Inferior parietal cortex (tissue), 1 donor: ENCODE measurements around the gene ABCC12.

Experiments
- DNase-seq: peaks from one replicate; pipeline ENCODE4 v3.0.0-alpha.2; 2016; ENCODE audit errors: extremely low spot score

The ABCC12 gene

DNA sequence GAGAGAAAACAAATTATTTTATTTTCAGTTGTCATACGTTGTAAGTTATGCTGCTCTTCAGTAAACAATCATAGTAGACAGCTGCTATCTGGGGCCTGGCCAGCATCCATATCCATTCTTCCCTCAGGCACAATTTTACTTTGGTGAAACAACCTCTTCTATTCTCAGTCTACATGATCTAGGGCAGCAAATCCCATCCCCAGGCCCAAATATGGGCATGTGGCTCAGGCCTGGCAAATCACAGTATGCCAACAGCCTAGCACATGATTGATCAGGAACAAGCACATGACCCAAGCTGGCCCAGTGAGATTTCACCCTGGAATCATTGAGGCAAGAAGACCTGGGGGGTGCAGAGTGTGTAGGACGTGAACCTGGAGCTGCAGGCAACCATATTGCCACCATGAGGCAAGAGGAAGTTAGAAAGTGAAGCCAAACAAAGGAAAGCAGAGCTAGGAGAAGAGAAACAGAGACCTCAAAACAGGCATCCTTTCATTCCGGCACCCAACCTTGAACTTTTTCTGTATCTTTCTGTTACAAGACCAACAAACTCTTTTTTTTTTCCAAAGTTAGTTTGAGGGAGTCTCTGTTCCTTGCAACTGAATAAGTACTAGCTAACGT is 10.3 kb upstream of the ABCC12 start:
- DNase-seq = no peak

DNA sequence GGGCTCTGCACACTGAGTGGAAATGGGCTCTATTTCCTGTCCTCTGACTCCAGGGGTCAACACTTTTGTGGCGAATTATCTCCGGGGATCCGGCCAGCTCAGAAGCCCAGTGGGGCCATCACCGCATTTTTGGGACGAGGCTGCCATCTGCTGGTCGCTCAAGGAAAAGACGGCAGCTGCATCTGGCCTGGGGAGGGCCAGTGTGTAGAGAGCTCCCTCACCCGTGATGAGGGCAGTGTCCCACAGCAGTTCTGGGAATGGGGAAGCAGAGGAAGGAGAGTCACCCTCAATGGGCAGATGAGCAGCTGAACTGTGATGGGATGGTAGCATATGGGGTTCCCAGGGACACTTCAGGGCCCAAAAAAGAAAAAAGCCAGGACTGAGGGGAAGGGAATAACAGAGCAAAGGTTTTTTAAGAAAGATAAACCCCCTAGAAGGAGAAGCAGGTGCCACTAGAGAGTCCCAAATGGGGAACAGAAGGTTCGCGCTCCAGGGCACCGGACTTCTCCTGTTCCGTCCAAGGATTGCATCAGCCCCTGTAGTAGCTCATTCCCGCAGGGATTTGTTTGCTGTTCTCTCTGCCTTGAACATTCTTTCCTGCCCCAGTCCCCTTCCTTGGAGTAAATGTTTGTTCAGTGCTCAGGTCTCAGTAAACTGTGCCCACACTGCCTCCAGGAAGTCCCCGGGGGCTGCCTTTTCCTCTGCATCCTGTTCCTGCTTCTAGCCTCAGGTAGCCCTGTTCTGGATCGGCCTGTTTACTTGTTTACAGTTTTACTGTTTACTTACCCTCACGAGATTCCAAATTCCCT is 9.3 kb upstream of the ABCC12 start:
- peak; percentile 82 for DNase-seq

DNA sequence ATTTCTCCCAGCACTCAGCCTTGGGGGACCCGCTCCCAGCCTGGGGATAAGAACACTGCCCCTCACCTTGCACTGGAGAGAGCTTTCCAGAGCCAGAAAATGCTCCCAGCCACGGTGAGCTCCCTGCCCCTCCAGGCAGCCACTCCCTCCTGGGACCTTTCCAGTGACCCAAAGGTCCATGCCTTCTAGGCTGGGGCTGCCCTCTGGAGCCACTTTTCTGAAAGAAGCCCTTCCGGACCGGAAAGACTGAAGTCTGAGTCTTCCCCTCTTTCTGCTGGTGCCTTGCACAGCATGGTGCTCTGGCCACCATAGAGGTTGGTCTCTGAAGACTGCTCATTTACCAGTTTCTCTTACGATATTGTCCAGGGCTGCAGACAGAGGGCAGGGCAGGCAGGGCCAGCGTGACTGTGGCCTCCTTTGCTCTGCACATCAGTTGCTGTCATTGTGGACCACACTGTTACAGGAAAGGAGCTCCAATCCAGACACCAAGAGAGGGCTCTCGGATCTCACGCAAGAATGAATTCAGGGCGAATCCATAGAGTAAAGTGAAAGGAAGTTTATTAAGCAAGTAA is 7.1 kb upstream of the ABCC12 start:
- no peak for DNase-seq

DNA sequence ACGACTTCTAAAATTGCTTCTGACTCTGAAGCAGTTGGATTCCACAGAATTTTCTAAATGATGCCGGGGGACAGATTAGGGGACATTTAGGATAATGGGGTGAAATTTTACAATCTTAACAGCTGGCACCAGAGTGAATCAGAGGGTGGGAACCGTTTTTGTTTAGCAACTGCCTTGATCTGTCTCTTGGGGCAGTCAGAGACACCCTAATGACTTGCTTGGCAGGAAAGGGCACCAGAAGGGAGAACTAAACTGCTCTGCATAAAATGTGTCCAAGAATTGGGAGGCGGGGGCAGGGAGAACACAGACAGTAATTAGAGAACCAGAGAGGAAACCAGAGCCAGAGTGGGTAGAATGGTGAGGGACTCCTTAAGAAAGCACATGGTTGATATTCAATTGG is 6.1 kb upstream of the ABCC12 start:
- no peak for DNase-seq

DNA sequence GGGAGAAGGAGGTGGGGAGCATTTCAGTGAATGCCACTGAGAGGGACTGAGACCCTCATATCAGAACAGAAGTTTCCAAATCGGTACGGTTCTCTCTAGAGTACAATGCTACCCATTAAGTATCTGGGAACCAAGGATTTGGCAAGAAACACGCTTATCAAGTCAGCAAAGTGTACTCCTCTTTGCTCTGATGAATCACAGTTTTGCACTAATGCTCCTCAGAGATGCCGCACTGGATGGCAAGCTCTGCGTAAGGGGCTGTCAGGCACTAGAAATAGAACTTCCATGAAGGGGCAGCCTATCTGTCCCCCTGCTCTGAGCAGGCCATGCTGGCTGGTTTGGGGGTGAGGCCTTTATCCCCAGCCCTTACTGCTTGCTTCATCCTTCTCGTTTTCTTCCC is 4.8 kb upstream of the ABCC12 start:
- DNase-seq = no peak

DNA sequence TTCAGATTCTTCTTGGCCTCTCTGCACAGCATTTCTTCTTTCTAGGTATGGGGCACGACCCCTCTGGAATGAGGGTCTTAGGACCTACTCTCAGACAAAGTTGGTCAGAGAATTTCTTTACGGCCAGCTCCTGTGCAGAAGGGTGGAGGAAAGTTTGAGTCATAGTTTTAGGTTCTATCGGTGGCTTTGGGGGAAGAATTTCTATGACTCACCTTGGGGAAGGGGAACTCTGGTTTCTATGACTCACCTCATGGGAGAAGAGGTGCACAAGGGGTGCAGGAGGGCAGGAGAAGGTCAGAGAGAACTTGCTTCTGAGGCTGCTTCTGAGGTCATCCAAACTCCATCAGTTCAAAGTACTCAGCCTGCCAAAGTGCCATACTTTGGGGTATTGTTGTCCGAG is 2.5 kb upstream of the ABCC12 start:
- no peak for DNase-seq

DNA sequence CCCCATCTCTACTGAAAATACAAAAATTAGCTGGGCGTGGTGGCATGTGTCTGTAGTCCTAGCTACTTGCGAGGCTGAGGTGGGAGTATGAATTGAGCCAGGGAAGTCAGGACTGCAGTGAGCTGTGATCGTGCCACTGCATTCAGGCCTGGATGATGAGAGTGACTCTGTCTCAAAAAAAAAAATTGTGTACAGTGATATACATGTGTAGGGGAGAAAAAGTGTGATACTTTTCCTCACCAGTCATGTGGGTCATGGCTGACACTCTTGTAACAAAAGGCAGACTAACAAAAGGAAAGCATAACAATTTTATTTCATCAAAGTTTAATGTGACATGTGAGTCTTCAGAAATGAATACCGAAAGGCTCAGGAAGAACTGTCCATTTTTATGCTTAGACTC is 2.0 kb upstream of the ABCC12 start:
- no peak for DNase-seq

DNA sequence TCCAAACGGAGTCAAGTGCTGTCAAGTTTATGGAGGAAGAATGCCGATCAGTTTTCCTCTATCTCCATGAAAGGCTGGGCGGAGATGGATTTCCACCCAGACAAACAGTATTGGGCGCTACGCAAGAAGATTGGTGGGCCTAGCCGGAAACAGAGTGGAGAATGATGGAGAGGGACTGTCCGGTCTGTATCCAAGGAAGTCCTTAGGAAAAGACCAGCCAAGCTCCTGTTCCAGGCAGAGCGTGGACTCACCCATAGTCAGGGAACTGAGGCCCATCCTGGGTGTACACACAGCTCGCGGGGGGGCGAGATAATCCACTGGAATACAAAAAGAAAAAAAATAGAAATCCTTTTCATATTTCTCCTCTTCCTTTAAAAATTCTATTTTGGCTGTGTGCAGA is 1.5 kb upstream of the ABCC12 start:
- no peak for DNase-seq

DNA sequence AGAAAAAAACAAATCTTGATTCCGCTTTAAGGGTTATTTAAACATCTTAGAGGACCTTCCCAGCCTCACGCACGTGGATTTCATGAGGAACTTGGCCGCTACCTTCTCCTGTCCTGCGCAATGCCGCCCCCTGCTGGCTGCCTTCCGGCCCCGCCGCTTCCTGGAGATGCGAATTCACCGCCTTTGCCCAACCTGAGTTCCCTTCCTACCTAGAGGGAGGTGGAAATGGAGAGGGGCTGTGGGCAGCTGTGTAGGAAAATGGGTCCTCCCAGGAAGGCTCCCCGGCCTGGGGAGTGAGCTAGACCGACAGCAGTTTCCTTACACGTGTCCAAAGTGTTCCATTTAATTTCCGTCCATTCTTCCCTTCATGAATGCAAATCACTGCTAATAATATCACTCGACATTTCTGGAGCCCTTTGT is 1.0 kb upstream of the ABCC12 start:
- peak; percentile 86 for DNase-seq

DNA sequence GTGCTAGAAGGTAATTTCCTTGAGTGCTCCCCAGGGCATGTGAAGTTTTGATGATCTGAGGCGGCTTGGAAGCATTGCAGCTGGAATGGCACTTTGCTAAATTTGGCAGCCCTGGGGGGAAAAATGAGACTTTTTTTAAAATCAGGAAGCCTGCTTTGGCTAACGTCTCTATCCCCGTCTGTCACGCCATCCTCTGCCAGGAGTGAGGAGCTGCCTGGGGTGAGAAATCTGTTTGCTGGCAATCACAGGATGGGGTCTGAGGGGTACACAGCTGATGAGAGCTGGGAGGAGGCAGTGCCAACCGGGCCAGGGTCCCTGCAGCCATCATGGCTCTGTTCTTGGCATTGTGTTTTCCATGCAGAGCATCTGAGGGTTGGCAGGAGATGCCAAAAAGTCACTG is 2.0 kb downstream of the ABCC12 start:
- no peak for DNase-seq

DNA sequence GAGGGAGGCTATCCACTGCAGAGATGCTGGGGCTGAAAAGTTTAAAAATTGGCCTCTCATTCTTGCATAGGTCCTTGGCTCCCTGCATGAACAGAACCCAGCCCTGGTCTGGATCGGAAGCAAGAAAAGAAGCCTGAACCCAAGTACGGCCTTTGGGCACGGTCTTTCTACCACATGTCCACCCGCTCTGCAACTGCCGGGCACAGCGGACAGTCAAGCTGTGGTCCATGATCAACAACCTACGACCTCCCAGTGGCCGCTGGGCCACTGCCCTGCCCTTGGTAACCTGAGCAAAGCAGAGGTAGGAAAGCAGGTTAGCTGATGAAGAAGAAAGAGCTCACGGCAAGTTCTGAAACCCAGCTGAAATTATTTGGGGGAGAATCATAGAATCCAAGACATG is 3.6 kb downstream of the ABCC12 start:
- no peak for DNase-seq

DNA sequence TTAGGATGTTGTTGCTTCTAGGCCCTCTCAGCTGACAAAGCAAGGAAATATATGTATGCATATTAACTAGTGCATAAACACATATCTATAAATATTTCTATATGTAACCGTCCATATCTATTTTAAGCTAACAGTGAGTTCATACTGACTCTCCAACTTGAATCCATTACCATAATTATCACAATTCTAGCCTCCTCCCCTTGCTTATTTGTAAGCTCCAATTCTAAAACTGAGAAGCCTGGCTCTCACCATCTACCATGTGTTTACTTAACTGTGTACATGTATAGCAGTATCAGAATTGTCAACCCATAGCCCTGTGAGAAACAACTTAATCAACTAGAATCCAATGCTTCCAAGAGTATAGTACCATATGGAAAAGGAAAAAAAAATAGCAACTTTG is 5.1 kb downstream of the ABCC12 start:
- no peak for DNase-seq

DNA sequence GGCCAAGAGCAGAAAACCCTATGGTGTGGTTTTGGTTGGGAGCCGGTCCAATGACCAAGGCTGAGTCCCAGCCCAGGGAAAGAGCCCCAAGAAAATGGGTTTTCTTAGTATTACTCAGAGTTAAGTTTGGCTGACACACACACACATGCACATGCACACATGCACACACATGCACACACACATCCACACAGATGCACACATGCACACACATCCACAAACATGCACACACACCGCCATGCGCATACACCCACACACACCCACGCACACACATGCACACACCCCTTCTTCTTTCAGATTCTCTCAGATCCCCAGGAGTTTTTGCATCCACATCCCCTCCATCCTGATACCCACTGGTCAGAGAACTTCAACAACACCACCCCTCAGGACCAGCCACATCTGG is 9.1 kb downstream of the ABCC12 start:
- no peak for DNase-seq

DNA sequence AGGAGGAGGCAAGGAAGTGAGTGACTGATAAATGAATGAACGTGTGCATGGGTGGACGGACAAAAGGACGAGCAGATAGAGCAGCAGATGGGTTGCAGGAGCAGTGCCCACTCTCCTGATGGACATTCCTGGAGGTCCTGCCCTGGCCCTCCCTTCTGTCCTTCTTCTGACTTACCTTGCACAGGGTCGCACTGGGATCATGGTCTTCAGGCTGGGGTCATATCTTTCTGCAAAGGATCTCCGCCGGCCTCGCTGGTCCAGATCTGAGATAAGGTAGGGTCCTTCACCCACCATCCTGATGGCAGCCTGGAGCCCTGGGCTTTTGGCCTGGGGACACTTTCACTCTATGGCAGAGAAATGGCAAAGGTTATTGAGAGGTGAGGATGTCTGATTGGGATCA is 9.7 kb downstream of the ABCC12 start:
- DNase-seq = no peak

DNA sequence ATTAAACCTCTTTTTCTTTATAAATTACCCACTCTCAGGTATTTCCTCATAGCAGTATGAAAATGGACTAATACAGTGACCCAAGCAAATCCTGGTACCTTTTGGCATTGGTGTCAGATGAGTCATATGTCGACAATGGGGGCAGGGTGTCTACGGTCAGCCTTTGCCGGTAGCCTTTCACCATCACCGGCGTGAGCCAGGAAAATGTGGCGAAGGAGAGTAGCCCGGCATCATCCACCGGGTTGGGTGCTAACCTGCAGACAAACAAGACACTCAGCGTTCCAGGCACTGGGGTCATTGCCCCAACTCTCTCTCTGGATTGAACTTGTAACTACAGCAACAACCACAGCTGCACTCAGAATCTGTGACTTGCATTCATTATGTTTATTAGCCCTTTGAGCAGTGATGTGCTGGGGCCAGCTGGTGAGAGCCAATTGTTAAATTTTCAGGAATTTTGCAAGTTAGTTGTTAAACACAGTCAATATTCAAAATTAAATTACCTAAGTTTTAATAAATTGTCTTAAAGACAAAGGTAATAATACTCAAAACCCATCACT is 11.9 kb downstream of the ABCC12 start:
- no peak for DNase-seq

DNA sequence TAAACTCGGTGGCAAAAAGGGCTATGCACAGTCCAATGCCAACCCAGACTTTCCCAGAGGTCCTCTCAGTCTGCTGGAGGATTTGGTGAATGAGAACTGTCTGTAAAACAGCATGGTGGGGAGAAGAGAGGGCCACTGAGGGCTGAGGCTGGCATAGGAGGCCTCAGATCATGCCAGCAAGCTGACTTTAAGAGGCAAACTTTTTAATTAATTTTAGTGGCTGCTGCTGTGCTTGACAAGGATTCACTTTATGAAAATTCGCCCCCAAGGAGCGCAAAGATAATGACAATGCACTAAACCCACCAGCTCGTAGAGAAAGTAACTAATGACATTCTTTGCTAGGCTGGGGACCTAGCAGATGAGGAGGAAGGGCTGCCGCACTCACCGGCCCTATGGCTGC is 15.0 kb downstream of the ABCC12 start:
- DNase-seq = no peak

DNA sequence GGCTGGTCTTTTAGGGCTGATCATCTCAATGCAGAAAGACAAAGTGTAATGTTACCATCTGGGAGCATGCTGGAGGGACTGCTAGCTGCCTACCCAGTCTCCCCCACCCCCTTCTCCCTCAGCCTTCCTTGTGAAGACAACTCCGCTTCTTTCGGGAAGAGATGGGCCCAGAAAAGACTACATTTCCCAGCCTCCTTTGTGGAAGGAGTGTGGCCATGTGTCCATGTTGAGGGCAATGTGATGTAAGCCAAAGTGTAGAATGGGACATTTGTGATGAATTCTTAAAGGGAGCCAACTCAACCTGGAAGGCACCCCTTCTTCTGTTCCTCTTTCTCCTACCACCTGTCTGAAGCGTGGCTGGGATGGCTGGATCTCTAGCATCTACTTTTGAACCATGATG is 16.3 kb downstream of the ABCC12 start:
- no peak for DNase-seq

DNA sequence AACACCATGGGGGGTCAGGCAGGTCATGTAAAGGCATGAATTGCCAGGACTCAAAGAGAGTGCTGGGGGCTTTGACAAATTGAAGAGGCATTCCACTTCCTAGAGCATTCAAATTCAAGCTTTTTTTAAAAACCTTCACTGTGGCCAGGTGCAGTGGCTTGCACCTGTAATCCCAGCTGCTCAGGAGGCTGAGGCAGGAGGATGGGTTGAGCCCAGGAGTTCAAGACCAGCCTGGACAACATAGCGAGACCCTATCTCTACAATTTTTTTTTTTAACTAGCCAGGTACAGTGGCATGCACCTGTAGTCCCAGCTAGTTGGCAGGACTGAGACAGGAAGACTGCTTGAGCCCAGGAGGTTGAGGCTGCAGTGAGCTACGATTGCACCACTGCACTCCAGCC is 17.2 kb downstream of the ABCC12 start:
- DNase-seq = no peak

DNA sequence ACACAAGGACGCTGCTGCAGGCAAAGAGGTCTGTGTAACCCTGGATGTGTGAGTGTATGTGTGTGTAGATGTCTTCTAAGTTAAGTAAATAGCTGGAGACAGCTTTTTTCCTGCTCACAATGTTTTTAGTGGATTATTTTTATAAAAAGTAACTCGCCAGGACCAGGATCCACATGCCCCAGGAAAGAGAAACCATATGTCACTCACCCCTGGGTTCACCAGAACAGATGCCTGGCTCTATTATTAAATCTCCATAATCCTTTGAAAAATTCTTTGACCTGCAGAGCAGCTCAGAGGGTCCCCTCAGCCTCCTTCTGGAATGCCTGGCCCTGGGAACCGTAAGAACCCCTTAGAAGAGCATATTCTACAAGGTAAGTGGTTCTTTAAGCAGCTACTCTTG is 18.0 kb downstream of the ABCC12 start:
- DNase-seq = no peak

DNA sequence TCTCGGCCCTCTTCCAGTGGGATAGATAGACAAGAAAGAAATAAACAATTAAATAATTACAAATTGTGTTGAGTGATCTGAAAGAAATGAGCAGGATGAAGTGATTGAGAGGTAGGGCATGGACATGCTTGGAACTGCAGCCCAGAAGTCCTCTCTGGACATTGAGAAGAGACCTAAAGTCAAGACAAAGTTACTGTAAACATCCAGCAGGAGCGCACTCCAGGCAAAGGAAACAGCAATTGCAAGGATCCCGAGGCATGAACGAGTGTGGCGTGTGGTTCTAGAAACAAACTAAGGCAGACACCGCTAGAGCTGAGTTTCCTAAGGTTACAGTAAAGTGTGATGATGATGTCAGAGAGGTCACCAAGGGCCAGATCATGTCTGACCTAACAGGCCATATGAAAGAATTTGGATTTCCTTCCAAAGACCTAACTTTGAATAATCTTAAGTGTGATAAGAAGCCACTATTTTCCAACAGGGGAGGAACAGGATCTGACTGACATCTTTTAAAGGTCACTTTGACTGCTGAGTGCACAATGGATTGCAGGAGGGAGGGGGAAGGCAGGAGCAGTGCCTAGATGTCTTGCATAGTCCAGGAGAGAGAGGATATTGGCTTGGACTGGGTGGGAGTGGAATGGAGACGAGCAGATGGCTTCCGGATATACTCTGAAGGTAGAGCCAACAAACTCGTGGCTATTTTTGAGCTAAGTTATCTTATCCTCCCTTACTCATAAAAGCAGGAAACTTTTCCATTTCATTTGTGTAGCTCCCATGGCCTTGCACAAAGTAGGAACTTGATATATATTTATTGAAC is 19.0 kb downstream of the ABCC12 start:
- DNase-seq = peak; percentile 36

DNA sequence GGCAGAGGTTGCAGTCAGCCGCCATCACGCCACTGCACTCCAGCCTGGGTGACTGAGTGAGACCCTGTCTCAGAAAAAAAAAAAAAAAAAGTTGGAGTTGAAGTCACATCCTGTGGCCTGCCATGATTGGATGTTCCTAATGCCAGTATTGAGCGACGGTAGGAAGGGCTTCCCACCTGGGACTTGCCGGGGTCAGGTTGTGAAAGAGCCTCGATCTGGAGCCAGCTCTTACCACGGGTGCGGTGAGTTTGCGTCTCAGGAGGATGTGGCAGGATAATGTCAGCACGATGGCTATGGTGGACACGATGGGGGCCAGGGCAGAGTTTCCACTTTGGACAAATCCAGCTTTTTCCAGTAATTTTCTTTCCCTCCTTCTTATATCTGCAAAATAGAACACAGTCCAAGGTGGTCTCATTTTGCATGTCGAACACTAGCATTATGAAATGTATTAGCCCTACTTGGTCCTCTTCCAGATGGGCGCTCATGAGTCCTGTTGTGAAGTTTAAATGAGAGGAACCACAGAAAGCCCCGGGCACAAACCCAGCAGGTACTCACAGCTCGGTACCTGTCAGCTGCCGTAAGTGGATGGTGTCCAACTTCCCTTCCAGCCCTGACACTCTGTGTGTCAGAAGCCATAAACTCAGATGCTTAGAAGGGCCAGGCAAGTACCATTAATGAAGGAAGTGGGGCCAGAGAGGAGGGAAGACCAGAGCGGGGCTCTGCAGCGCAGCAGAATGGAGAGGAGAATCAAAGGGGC is 22.2 kb downstream of the ABCC12 start:
- no peak for DNase-seq
